ENCODE measurements around the gene ADAMTS2.

ADAMTS2 gene

GRCh38 chr5:179221196-179221876, 123.9 kb downstream of the ADAMTS2 start:
- no peaks in the 10 kb centered on the region for H3K4me1 ChIP-seq (ENCODE audit: control insufficient read depth, low read depth, low read length)
- H3K4me3 ChIP-seq (ENCODE audit: low read length) = no peak overlapping the region
- H4K8ac ChIP-seq (ENCODE audit: low read depth, low read length) = no peak overlapping the region
- H3K27me3 ChIP-seq (ENCODE audit: insufficient read depth, low read length, poor library complexity) = no peaks in the 10 kb centered on the region
- no peak overlapping the region for H3K18ac ChIP-seq (ENCODE audit: low read length)
- no peak overlapping the region for H3K9ac ChIP-seq (ENCODE audit: low read length)
- H3K23ac ChIP-seq (ENCODE audit: low read length) = no peak overlapping the region
- no peak overlapping the region for H2BK120ac ChIP-seq (ENCODE audit: low read depth, low read length)
- no peak overlapping the region for H2AK5ac ChIP-seq (ENCODE audit: low read length)
- H3K27ac ChIP-seq (ENCODE audit: low read depth, low read length) = no peak overlapping the region
- H3K79me1 ChIP-seq (ENCODE audit: low read length) = no peaks in the 10 kb centered on the region
- H3K4ac ChIP-seq (ENCODE audit: low read depth, low read length) = no peak overlapping the region
- DNase-seq = no peak
- no peak overlapping the region for H2BK5ac ChIP-seq (ENCODE audit: low read length)
- no peak overlapping the region for H3K4me2 ChIP-seq (ENCODE audit: low read length)
- no CpG with 5 or more reads among the region's 14 CpGs for WGBS (ENCODE audit: extremely low coverage, insufficient coverage, low lambda C conversion rate)
- H4K5ac ChIP-seq (ENCODE audit: low read length) = no peak overlapping the region
- no peaks in the 10 kb centered on the region for H3K79me2 ChIP-seq (ENCODE audit: control insufficient read depth, insufficient read depth, low read length)
- H3K36me3 ChIP-seq (ENCODE audit: control insufficient read depth, insufficient read depth, low read length) = no peaks in the 10 kb centered on the region
- no peak overlapping the region for H2BK15ac ChIP-seq (replicated peaks; ENCODE audit: low read depth)
- no peak overlapping the region for H3K56ac ChIP-seq (ENCODE audit: low read length)

- no peak for DNase-seq
- H3K18ac ChIP-seq (ENCODE audit: low read length) = no peak overlapping the region
- no peak overlapping the region for H3K9ac ChIP-seq (ENCODE audit: low read length)
Measured at GRCh38 chr5:179220716-179221115, 124.5 kb downstream of the ADAMTS2 start.

GRCh38 chr5:179219661-179220620, 125.3 kb downstream of the ADAMTS2 start:
- DNase-seq = no peak
- Histone ChIP-seq H4K5ac (ENCODE audit: low read length) (no peak overlapping the region), H4K8ac (ENCODE audit: low read depth, low read length) (no peak overlapping the region), H3K4me1 (ENCODE audit: control insufficient read depth, low read depth, low read length) (no peaks in the 10 kb centered on the region), H3K27ac (ENCODE audit: low read depth, low read length) (no peak overlapping the region), H2BK5ac (ENCODE audit: low read length) (no peak overlapping the region), H3K18ac (ENCODE audit: low read length) (no peak overlapping the region), H3K36me3 (ENCODE audit: control insufficient read depth, insufficient read depth, low read length) (no peaks in the 10 kb centered on the region), H3K4me2 (ENCODE audit: low read length) (no peak overlapping the region), H2BK120ac (ENCODE audit: low read depth, low read length) (no peak overlapping the region), H2AK5ac (ENCODE audit: low read length) (no peak overlapping the region), H3K23ac (ENCODE audit: low read length) (no peak overlapping the region), H3K27me3 (ENCODE audit: insufficient read depth, low read length, poor library complexity) (no peaks in the 10 kb centered on the region), H3K79me2 (ENCODE audit: control insufficient read depth, insufficient read depth, low read length) (no peaks in the 10 kb centered on the region), H3K9ac (ENCODE audit: low read length) (no peak overlapping the region), H3K4ac (ENCODE audit: low read depth, low read length) (no peak overlapping the region), H3K56ac (ENCODE audit: low read length) (no peak overlapping the region), H3K79me1 (ENCODE audit: low read length) (no peaks in the 10 kb centered on the region), H3K4me3 (ENCODE audit: low read length) (no peak overlapping the region), H2BK15ac (replicated peaks; ENCODE audit: low read depth) (no peak overlapping the region)
- no CpG with 5 or more reads among the region's 30 CpGs for WGBS (ENCODE audit: extremely low coverage, insufficient coverage, low lambda C conversion rate)

More at GRCh38 chr5:179220716-179221115, 124.5 kb downstream of the ADAMTS2 start:
- Histone ChIP-seq H2BK15ac (replicated peaks; ENCODE audit: low read depth) (no peak overlapping the region), H3K36me3 (ENCODE audit: control insufficient read depth, insufficient read depth, low read length) (no peaks in the 10 kb centered on the region), H3K79me1 (ENCODE audit: low read length) (no peaks in the 10 kb centered on the region), H3K23ac (ENCODE audit: low read length) (no peak overlapping the region), H4K8ac (ENCODE audit: low read depth, low read length) (no peak overlapping the region), H3K4ac (ENCODE audit: low read depth, low read length) (no peak overlapping the region), H3K27me3 (ENCODE audit: insufficient read depth, low read length, poor library complexity) (no peaks in the 10 kb centered on the region), H2BK5ac (ENCODE audit: low read length) (no peak overlapping the region), H4K5ac (ENCODE audit: low read length) (no peak overlapping the region), H2BK120ac (ENCODE audit: low read depth, low read length) (no peak overlapping the region), H3K79me2 (ENCODE audit: control insufficient read depth, insufficient read depth, low read length) (no peaks in the 10 kb centered on the region), H3K4me2 (ENCODE audit: low read length) (no peak overlapping the region), H2AK5ac (ENCODE audit: low read length) (no peak overlapping the region), H3K56ac (ENCODE audit: low read length) (no peak overlapping the region), H3K27ac (ENCODE audit: low read depth, low read length) (no peak overlapping the region), H3K4me1 (ENCODE audit: control insufficient read depth, low read depth, low read length) (no peaks in the 10 kb centered on the region), H3K4me3 (ENCODE audit: low read length) (no peak overlapping the region)
- WGBS (ENCODE audit: extremely low coverage, insufficient coverage, low lambda C conversion rate) = no CpG with 5 or more reads among the region's 8 CpGs

DNA sequence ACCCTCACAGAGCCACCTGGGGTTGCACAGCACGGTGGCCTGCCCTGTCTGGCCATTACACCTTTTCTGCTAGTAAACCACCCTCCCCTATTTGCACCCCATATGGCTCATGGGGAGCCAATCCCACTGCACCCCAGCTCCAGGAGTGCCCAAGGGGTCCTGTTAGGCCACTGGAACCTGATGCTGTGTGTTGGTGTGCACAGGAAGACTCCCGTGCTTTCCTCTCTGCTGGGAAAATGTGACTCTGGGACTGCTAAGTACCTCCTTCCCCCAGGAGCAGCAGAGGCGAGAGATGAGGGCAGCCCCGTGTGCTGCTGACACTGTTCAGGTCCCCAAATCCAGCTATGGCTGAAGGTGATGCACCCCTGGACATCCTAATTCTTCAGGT, 126.3 kb downstream of the ADAMTS2 start:
- no peaks in the 10 kb centered on the region for H3K79me1 ChIP-seq (ENCODE audit: low read length)
- no peak overlapping the region for H3K56ac ChIP-seq (ENCODE audit: low read length)
- H3K27ac ChIP-seq (ENCODE audit: low read depth, low read length) = no peak overlapping the region
- no peak overlapping the region for H3K18ac ChIP-seq (ENCODE audit: low read length)
- no peaks in the 10 kb centered on the region for H3K4me1 ChIP-seq (ENCODE audit: control insufficient read depth, low read depth, low read length)
- H4K5ac ChIP-seq (ENCODE audit: low read length) = no peak overlapping the region
- no peak overlapping the region for H2AK5ac ChIP-seq (ENCODE audit: low read length)
- H3K4me3 ChIP-seq (ENCODE audit: low read length) = no peak overlapping the region
- no peak overlapping the region for H3K4ac ChIP-seq (ENCODE audit: low read depth, low read length)
- H3K27me3 ChIP-seq (ENCODE audit: insufficient read depth, low read length, poor library complexity) = no peaks in the 10 kb centered on the region
- H3K4me2 ChIP-seq (ENCODE audit: low read length) = no peak overlapping the region
- H3K36me3 ChIP-seq (ENCODE audit: control insufficient read depth, insufficient read depth, low read length) = no peaks in the 10 kb centered on the region
- no peak overlapping the region for H2BK5ac ChIP-seq (ENCODE audit: low read length)
- no peak overlapping the region for H3K9ac ChIP-seq (ENCODE audit: low read length)
- H2BK15ac ChIP-seq (replicated peaks; ENCODE audit: low read depth) = no peak overlapping the region
- no peak overlapping the region for H2BK120ac ChIP-seq (ENCODE audit: low read depth, low read length)
- H3K23ac ChIP-seq (ENCODE audit: low read length) = no peak overlapping the region
- H3K79me2 ChIP-seq (ENCODE audit: control insufficient read depth, insufficient read depth, low read length) = no peaks in the 10 kb centered on the region
- no peak overlapping the region for H4K8ac ChIP-seq (ENCODE audit: low read depth, low read length)
- WGBS (ENCODE audit: extremely low coverage, insufficient coverage, low lambda C conversion rate) = no CpG with 5 or more reads among the region's 4 CpGs
- DNase-seq = no peak

DNA sequence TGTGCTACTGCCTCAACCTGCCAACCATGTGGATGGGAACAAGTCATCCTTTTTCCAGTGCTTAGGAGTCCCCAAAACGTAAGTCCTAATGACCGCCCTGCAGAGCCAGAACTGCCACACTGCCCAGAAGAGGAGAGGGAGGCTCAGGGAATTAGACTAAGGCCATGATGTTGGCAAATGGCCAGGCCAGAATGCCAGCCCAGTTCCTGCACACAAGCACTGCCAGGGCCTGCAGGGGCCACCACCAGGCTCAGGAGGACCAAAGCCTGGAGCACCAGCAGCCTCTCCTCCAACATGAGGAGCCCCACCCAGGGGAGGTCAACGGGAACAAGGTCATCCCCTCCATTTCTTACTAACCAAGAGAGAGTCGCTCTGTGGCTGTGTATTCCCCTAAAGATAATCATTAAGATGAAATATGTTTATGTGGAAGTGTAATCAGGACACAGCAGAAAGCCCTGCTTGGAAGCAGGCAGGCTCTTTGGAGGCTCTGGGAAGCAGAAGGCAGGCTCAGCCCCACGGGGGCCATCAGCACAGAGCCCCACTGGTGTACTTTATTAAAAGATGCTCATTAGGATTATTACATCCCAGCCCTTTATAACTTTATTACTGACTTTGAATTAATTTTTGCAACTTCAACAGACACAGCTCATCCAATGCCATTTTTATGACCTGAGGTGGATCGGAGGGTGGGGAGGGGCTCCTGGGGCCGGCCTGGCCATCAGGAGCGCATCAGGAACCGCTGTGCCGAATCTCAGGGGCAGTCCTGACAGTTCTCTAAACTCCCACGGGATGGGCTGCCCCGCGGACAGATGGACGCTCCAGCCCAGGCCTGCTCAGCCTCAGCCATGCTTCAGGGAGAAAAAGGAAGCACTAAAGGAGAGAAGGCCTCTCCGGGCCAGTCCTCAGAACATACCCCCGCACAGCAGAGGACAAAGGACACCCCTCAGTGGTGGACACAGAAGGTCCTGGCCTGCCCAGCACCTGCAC, 127.0 kb downstream of the ADAMTS2 start:
- Histone ChIP-seq H3K79me1 (ENCODE audit: low read length) (no peaks in the 10 kb centered on the region), H3K56ac (ENCODE audit: low read length) (no peak overlapping the region), H2BK5ac (ENCODE audit: low read length) (no peak overlapping the region), H3K4ac (ENCODE audit: low read depth, low read length) (no peak overlapping the region), H4K8ac (ENCODE audit: low read depth, low read length) (no peak overlapping the region), H3K18ac (ENCODE audit: low read length) (no peak overlapping the region), H3K9ac (ENCODE audit: low read length) (no peak overlapping the region), H3K4me2 (ENCODE audit: low read length) (no peak overlapping the region), H2AK5ac (ENCODE audit: low read length) (no peak overlapping the region), H2BK120ac (ENCODE audit: low read depth, low read length) (no peak overlapping the region), H3K23ac (ENCODE audit: low read length) (no peak overlapping the region), H3K36me3 (ENCODE audit: control insufficient read depth, insufficient read depth, low read length) (no peaks in the 10 kb centered on the region), H3K79me2 (ENCODE audit: control insufficient read depth, insufficient read depth, low read length) (no peaks in the 10 kb centered on the region), H3K4me1 (ENCODE audit: control insufficient read depth, low read depth, low read length) (no peaks in the 10 kb centered on the region), H4K5ac (ENCODE audit: low read length) (no peak overlapping the region), H3K27me3 (ENCODE audit: insufficient read depth, low read length, poor library complexity) (no peaks in the 10 kb centered on the region), H3K27ac (ENCODE audit: low read depth, low read length) (no peak overlapping the region), H2BK15ac (replicated peaks; ENCODE audit: low read depth) (no peak overlapping the region), H3K4me3 (ENCODE audit: low read length) (no peak overlapping the region)
- DNase-seq = no peak
- no CpG with 5 or more reads among the region's 16 CpGs for WGBS (ENCODE audit: extremely low coverage, insufficient coverage, low lambda C conversion rate)
